ENCODE results near the gene MPO. TPM values are rescaled to one million over a fixed set of nuclear protein-coding genes. Genes with fewer than 3 reads are reported as not detected.
A peak's percentile ranks its signal among the peaks of the same experiment; 100 is the strongest.

MPO gene
- total RNA-seq, 1 experiment from 2014 or later: not detected

DNA sequence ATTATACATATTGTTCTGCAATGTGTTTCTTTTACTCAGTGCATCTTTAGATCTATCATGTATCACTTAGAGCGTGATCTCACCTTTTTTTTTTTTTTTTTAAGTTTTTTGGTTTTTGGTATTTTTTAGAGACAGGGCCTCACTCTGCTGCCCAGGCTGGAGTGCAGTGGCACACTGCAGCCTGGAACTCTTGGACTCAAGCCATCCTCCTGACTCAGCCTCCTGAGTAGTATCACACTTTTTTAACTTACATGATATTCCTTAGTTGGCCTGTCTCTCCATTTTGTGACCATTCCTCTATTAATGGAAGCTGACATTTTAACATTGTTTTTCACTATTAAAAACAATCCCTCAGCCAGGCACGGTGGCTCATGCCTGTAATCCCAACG, 4.7 kb upstream of the MPO start:
- DNase-seq (ENCODE audit: low spot score) (no peak), ATAC-seq (no peak)
- CTCF ChIA-PET: interaction anchor here (1.0 to 2.1 kb wide), 10 partner anchors 16 to 132 kb away, joined by 3 to 27 read pairs (median 8); partner anchors contain the start of genes MKS1 and RNF43
- Mint-ChIP-seq H3K4me3 (no peak overlapping the region), H3K27me3 (ENCODE audit: low read depth) (peaks cover 2% of the 10 kb centered on the region), H3K9me3 (no peaks in the 10 kb centered on the region), H3K4me1 (peaks cover 20% of the 10 kb centered on the region), H3K27ac (no peak overlapping the region), H3K36me3 (no peaks in the 10 kb centered on the region)
- TF ChIP-seq ZNF138 (CRISPR knock-in tag; conservative IDR thresholded peaks at IDR 0.05): no peak
- TF ChIP-seq, protein P1, sequence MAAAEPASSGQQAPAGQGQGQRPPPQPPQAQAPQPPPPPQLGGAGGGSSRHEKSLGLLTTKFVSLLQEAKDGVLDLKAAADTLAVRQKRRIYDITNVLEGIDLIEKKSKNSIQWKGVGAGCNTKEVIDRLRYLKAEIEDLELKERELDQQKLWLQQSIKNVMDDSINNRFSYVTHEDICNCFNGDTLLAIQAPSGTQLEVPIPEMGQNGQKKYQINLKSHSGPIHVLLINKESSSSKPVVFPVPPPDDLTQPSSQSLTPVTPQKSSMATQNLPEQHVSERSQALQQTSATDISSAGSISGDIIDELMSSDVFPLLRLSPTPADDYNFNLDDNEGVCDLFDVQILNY (CRISPR knock-in tag; IDR thresholded peaks at IDR 0.05): no peak
- no peak for TF ChIP-seq RORB (CRISPR knock-in tag; IDR thresholded peaks at IDR 0.05)
- TF ChIP-seq ZNF219 (CRISPR knock-in tag; IDR thresholded peaks at IDR 0.05; ENCODE audit: borderline replicate concordance): no peak
- no peak for TF ChIP-seq CBFB (CRISPR knock-in tag; IDR thresholded peaks at IDR 0.05; ENCODE audit: low read depth)
- no peak for TF ChIP-seq E2F1 (CRISPR knock-in tag; IDR thresholded peaks at IDR 0.05)
- TF ChIP-seq, protein P2, sequence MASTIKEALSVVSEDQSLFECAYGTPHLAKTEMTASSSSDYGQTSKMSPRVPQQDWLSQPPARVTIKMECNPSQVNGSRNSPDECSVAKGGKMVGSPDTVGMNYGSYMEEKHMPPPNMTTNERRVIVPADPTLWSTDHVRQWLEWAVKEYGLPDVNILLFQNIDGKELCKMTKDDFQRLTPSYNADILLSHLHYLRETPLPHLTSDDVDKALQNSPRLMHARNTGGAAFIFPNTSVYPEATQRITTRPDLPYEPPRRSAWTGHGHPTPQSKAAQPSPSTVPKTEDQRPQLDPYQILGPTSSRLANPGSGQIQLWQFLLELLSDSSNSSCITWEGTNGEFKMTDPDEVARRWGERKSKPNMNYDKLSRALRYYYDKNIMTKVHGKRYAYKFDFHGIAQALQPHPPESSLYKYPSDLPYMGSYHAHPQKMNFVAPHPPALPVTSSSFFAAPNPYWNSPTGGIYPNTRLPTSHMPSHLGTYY (CRISPR knock-in tag; IDR thresholded peaks at IDR 0.05): no peak
- POLR2A ChIA-PET: no interaction called here

DNA sequence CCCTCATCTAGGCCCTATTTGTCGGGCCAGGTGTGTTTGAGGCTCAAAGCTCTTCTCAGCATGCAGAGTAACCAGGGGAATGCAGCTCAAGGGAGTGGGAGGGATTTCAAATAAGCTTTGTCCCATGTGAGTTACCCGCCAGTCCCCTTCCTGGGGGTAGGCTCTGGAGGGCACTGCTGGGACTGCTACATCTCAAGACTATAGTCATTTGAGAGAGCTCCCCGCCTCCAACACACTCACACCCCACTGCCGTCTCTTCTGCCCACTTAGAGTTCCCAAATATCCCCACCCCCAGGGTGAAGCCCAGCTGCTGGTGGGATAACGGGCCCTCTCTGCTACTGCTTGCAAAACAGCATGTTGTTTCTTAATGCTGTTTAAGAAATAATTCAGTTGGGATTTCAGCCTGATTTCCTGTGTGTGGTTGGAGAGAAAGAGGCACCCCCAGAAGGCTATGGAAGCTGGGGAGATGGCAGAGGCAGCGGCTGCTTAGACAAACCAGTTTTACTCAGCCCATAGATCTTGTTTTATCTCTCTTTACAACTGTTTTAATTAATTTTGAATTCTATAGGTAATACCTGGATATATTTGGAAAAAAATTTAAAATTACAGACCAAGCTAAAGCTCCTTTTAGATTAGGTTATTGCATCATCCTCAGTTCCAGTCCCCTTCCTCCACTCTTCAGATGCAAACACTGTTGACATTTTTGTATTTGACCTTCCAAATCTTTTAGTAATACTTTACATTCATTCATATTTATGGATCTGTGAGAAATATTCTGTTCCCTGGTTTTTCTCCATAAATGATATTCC, 4.1 kb upstream of the MPO start:
- Mint-ChIP-seq H3K27me3 (ENCODE audit: low read depth) (peaks cover 4% of the 10 kb centered on the region), H3K4me1 (peaks cover 20% of the 10 kb centered on the region), H3K4me3 (no peak overlapping the region), H3K36me3 (no peaks in the 10 kb centered on the region), H3K9me3 (no peaks in the 10 kb centered on the region), H3K27ac (0 out of 2 replicates have a peak overlapping the region, but pooled peaks have one; percentile 17)
- ChIA-PET CTCF (interaction anchor here (0.6 to 2.1 kb wide), 21 partner anchors 9 to 203 kb away, joined by 3 to 27 read pairs (median 4); partner anchors contain the start of genes MKS1 and RNF43), POLR2A (interaction anchor here (0.5 to 1.0 kb wide), 6 partner anchors 16 to 230 kb away, joined by 3 to 5 read pairs (median 4); partner anchors contain the start of genes MTMR4, RNF43 and SUPT4H1)
- ATAC-seq (peak; percentile 97), DNase-seq (ENCODE audit: low spot score) (peak; percentile 51)
- peak; percentile 2; the same call in 1 of the 2 replicates for TF ChIP-seq ZNF263 (CRISPR knock-in tag; IDR thresholded peaks at IDR 0.05; ENCODE audit: low read depth)
- no peak for TF ChIP-seq ATF3 (CRISPR knock-in tag; conservative IDR thresholded peaks at IDR 0.05)
- TF ChIP-seq ZNF121 (CRISPR knock-in tag; IDR thresholded peaks at IDR 0.05): 0 out of 2 replicates have a peak, but pooled peaks have one; percentile 57

GRCh38 chr17:58283674-58284612, 3.2 kb upstream of the MPO start:
- H3K27ac Mint-ChIP-seq: no peak overlapping the region
- TF ChIP-seq, protein P3, sequence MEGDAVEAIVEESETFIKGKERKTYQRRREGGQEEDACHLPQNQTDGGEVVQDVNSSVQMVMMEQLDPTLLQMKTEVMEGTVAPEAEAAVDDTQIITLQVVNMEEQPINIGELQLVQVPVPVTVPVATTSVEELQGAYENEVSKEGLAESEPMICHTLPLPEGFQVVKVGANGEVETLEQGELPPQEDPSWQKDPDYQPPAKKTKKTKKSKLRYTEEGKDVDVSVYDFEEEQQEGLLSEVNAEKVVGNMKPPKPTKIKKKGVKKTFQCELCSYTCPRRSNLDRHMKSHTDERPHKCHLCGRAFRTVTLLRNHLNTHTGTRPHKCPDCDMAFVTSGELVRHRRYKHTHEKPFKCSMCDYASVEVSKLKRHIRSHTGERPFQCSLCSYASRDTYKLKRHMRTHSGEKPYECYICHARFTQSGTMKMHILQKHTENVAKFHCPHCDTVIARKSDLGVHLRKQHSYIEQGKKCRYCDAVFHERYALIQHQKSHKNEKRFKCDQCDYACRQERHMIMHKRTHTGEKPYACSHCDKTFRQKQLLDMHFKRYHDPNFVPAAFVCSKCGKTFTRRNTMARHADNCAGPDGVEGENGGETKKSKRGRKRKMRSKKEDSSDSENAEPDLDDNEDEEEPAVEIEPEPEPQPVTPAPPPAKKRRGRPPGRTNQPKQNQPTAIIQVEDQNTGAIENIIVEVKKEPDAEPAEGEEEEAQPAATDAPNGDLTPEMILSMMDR (IDR thresholded peaks at IDR 0.05): no peak
- peak; percentile 73 for TF ChIP-seq ZNF263 (CRISPR knock-in tag; IDR thresholded peaks at IDR 0.05; ENCODE audit: low read depth)

More at GRCh38 chr17:58283674-58284612, 3.2 kb upstream of the MPO start:
- DNase-seq (ENCODE audit: low spot score): no peak
- peak; percentile 12 for ATAC-seq
- POLR2A ChIA-PET: interaction anchor here (0.5 to 1.0 kb wide), 6 partner anchors 17 to 231 kb away, joined by 3 to 5 read pairs (median 4); partner anchors contain the start of genes MTMR4, RNF43 and SUPT4H1
- CTCF ChIA-PET: interaction anchor here (0.6 to 2.1 kb wide), 22 partner anchors 9 to 204 kb away, joined by 3 to 27 read pairs (median 4); partner anchors contain the start of genes MKS1 and RNF43
- Mint-ChIP-seq H3K9me3 (no peaks in the 10 kb centered on the region), H3K27me3 (ENCODE audit: low read depth) (peaks cover 4% of the 10 kb centered on the region), H3K4me3 (no peak overlapping the region), H3K36me3 (no peaks in the 10 kb centered on the region), H3K4me1 (peaks cover 20% of the 10 kb centered on the region)
